Neuron (in vitro differentiated cells): ENCODE results near the gene CC2D2A.

ENCODE experiments used
- H2AFZ ChIP-seq: one replicate; pipeline ENCODE4 v1.6.1; 2013; ENCODE audit warnings: low read depth, mild to moderate bottlenecking, inconsistent platforms, low read length, moderate library complexity
- H3K27me3 ChIP-seq: one replicate; pipeline ENCODE4 v1.6.1; 2013; ENCODE audit warnings: low read length; ENCODE audit not compliant: insufficient read depth
- H3K36me3 ChIP-seq: one replicate; pipeline ENCODE4 v1.6.1; 2013; ENCODE audit warnings: low read length; ENCODE audit not compliant: insufficient read depth
- H3K4me1 ChIP-seq: one replicate; pipeline ENCODE4 v1.6.1; 2013; ENCODE audit warnings: low read length; ENCODE audit not compliant: insufficient read depth
- H3K4me3 ChIP-seq: 2 replicates; pipeline ENCODE4 v1.5.1; 2013; ENCODE audit warnings: mild to moderate bottlenecking, low read length, moderate library complexity
- H3K9me3 ChIP-seq: one replicate; pipeline ENCODE4 v1.6.1; 2013; ENCODE audit warnings: low read length

Gene CC2D2A

GRCh38 chr4:15469402-15470127 lies at the start of gene CC2D2A:
TSS of gene CC2D2A (plus strand) at chr4:15469882. CDS start at chr4:15475933, 6,051 bp downstream.
- peaks cover 9% of the 10 kb centered on the region for H3K4me1 ChIP-seq
- H3K36me3 ChIP-seq, result no peaks in the 10 kb centered on the region
- peak within 1 kb of the TSS; percentile 93 for H2AFZ ChIP-seq
- H3K4me3 ChIP-seq, result peak within 1 kb of the TSS; percentile 77
- no peaks in the 10 kb centered on the region for H3K27me3 ChIP-seq
- no peaks in the 10 kb centered on the region for H3K9me3 ChIP-seq

GRCh38 chr4:15420642-15421041 lies 49.0 kb upstream of the CC2D2A start:
- Histone ChIP-seq H3K4me1 (peaks cover 23% of the 10 kb centered on the region), H3K9me3 (no peaks in the 10 kb centered on the region), H3K27me3 (no peaks in the 10 kb centered on the region), H2AFZ (no peak overlapping the region), H3K36me3 (no peaks in the 10 kb centered on the region), H3K4me3 (no peak overlapping the region)

GRCh38 chr4:15423285-15423711 lies 46.4 kb upstream of the CC2D2A start:
- Histone ChIP-seq H3K27me3 (no peaks in the 10 kb centered on the region), H3K9me3 (no peaks in the 10 kb centered on the region), H3K36me3 (no peaks in the 10 kb centered on the region)

GRCh38 chr4:15425520-15425919 lies 44.2 kb upstream of the CC2D2A start:
- H3K36me3 ChIP-seq, result no peaks in the 10 kb centered on the region
- no peaks in the 10 kb centered on the region for H3K9me3 ChIP-seq
- no peaks in the 10 kb centered on the region for H3K27me3 ChIP-seq
- H2AFZ ChIP-seq, result no peak overlapping the region
- peaks cover 8% of the 10 kb centered on the region for H3K4me1 ChIP-seq
- H3K4me3 ChIP-seq, result no peak overlapping the region

More at GRCh38 chr4:15423285-15423711, 46.4 kb upstream of the CC2D2A start:
- Histone ChIP-seq H3K4me1 (peaks cover 15% of the 10 kb centered on the region), H3K4me3 (no peak overlapping the region), H2AFZ (no peak overlapping the region)

GRCh38 chr4:15427161-15427560 lies 42.5 kb upstream of the CC2D2A start:
- H3K9me3 ChIP-seq, result no peaks in the 10 kb centered on the region
- H3K36me3 ChIP-seq, result no peaks in the 10 kb centered on the region
- H2AFZ ChIP-seq, result no peak overlapping the region
- H3K4me1 ChIP-seq, result no peaks in the 10 kb centered on the region
- H3K27me3 ChIP-seq, result no peaks in the 10 kb centered on the region
- H3K4me3 ChIP-seq, result no peak overlapping the region

- Histone ChIP-seq H3K9me3 (no peaks in the 10 kb centered on the region), H3K4me3 (no peak within 1 kb of the TSS), H3K36me3 (no peaks in the 10 kb centered on the region), H3K27me3 (no peaks in the 10 kb centered on the region), H3K4me1 (no peaks in the 10 kb centered on the region), H2AFZ (no peak within 1 kb of the TSS)
These were observed 42.0 kb upstream of the CC2D2A start, which contains the start of gene C1QTNF7 for GRCh38 chr4:15427701-15428100. TSS of gene C1QTNF7 (plus strand) at chr4:15428033. CDS start at chr4:15435744, 7,711 bp downstream.

- no peaks in the 10 kb centered on the region for H3K9me3 ChIP-seq
- no peaks in the 10 kb centered on the region for H3K36me3 ChIP-seq
- no peak overlapping the region for H3K4me3 ChIP-seq
- H2AFZ ChIP-seq, result no peak overlapping the region
- no peaks in the 10 kb centered on the region for H3K27me3 ChIP-seq
- H3K4me1 ChIP-seq, result no peaks in the 10 kb centered on the region
These were observed 41.1 kb upstream of the CC2D2A start for GRCh38 chr4:15428611-15429010.

- H3K27me3 ChIP-seq, result no peaks in the 10 kb centered on the region
- H3K36me3 ChIP-seq, result no peaks in the 10 kb centered on the region
- H2AFZ ChIP-seq, result no peak overlapping the region
- no peak overlapping the region for H3K4me3 ChIP-seq
- no peaks in the 10 kb centered on the region for H3K4me1 ChIP-seq
- H3K9me3 ChIP-seq, result no peaks in the 10 kb centered on the region
These were observed 35.6 kb upstream of the CC2D2A start for GRCh38 chr4:15434091-15434490.

GRCh38 chr4:15434676-15435075 lies 35.0 kb upstream of the CC2D2A start:
- H3K4me3 ChIP-seq, result no peak overlapping the region
- H3K36me3 ChIP-seq, result no peaks in the 10 kb centered on the region
- H3K9me3 ChIP-seq, result no peaks in the 10 kb centered on the region
- no peaks in the 10 kb centered on the region for H3K27me3 ChIP-seq
- no peaks in the 10 kb centered on the region for H3K4me1 ChIP-seq
- H2AFZ ChIP-seq, result no peak overlapping the region

- Histone ChIP-seq H3K27me3 (no peaks in the 10 kb centered on the region), H3K4me3 (no peak overlapping the region), H3K9me3 (no peaks in the 10 kb centered on the region), H2AFZ (no peak overlapping the region), H3K4me1 (no peaks in the 10 kb centered on the region), H3K36me3 (no peaks in the 10 kb centered on the region)
These were observed 33.2 kb upstream of the CC2D2A start for GRCh38 chr4:15436513-15436912.

- H3K4me1 ChIP-seq, result no peaks in the 10 kb centered on the region
- no peak overlapping the region for H3K4me3 ChIP-seq
- H3K36me3 ChIP-seq, result no peaks in the 10 kb centered on the region
- H3K27me3 ChIP-seq, result no peaks in the 10 kb centered on the region
- H2AFZ ChIP-seq, result no peak overlapping the region
- no peaks in the 10 kb centered on the region for H3K9me3 ChIP-seq
These were observed 30.6 kb upstream of the CC2D2A start for GRCh38 chr4:15438939-15439524.

- Histone ChIP-seq H3K9me3 (no peaks in the 10 kb centered on the region), H3K4me1 (no peaks in the 10 kb centered on the region), H3K36me3 (no peaks in the 10 kb centered on the region), H2AFZ (no peak overlapping the region), H3K4me3 (no peak overlapping the region), H3K27me3 (no peaks in the 10 kb centered on the region)
These were observed 26.1 kb upstream of the CC2D2A start for GRCh38 chr4:15443371-15444160.

- Histone ChIP-seq H3K4me1 (no peaks in the 10 kb centered on the region), H3K9me3 (no peaks in the 10 kb centered on the region), H3K36me3 (no peaks in the 10 kb centered on the region), H3K4me3 (no peak overlapping the region), H2AFZ (no peak overlapping the region), H3K27me3 (no peaks in the 10 kb centered on the region)
These were observed 25.4 kb upstream of the CC2D2A start for GRCh38 chr4:15444276-15444675.
